ENCODE results near the gene KHDRBS1. TPM values are rescaled to one million over a fixed set of nuclear protein-coding genes. Genes with fewer than 3 reads are reported as not detected.
"Not testable (repeated sequence)": the region's sequence is repeated elsewhere in the genome, so short reads cannot be mapped to it uniquely, and the experiment has no call there.

KHDRBS1 gene
- total and polyA plus RNA-seq, 4 donors, result 14.6 to 37.6 (median 24.5) TPM

- H3K27me3 ChIP-seq (ENCODE audit: control insufficient read depth in 4 of 4, insufficient read depth in 4 of 4, low read length in 3 of 4), result no peaks in the 10 kb centered on the region
- H3K4me3 ChIP-seq (ENCODE audit: low read depth in 1 of 3, low read length in 3 of 3), result no peak overlapping the region
- no peak for DNase-seq (ENCODE audit: low spot score)
- H3K9ac ChIP-seq (ENCODE audit: low read depth in 1 of 2, low read length in 2 of 2), result no peak overlapping the region
- TF ChIP-seq, protein P1, sequence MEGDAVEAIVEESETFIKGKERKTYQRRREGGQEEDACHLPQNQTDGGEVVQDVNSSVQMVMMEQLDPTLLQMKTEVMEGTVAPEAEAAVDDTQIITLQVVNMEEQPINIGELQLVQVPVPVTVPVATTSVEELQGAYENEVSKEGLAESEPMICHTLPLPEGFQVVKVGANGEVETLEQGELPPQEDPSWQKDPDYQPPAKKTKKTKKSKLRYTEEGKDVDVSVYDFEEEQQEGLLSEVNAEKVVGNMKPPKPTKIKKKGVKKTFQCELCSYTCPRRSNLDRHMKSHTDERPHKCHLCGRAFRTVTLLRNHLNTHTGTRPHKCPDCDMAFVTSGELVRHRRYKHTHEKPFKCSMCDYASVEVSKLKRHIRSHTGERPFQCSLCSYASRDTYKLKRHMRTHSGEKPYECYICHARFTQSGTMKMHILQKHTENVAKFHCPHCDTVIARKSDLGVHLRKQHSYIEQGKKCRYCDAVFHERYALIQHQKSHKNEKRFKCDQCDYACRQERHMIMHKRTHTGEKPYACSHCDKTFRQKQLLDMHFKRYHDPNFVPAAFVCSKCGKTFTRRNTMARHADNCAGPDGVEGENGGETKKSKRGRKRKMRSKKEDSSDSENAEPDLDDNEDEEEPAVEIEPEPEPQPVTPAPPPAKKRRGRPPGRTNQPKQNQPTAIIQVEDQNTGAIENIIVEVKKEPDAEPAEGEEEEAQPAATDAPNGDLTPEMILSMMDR (IDR thresholded peaks at IDR 0.05; ENCODE audit: low read depth, low read length, missing input control), result no peak
- no peak for TF ChIP-seq HNF4G (IDR thresholded peaks at IDR 0.05)
- H3K9me3 ChIP-seq (ENCODE audit: control insufficient read depth in 4 of 4, low read length in 3 of 4), result no peaks in the 10 kb centered on the region
- H3K4me1 ChIP-seq (ENCODE audit: control insufficient read depth in 4 of 4, insufficient read depth in 4 of 4, low read length in 3 of 4), result peaks cover 4 to 7% (median 6%) of the 10 kb centered on the region in 4 donors
- no peak overlapping the region for H3K27ac ChIP-seq (ENCODE audit: low read depth in 1 of 2, low read length in 2 of 2)
- WGBS, result 92% methylated on average over 3 of the region's 3 CpGs
- peaks cover 1 to 25% (median 16%) of the 10 kb centered on the region in 4 donors for H3K36me3 ChIP-seq (ENCODE audit: control insufficient read depth in 4 of 4, insufficient read depth in 3 of 4, low read depth in 1 of 4, low read length in 3 of 4)
These were observed 63.8 kb downstream of the KHDRBS1 start for GRCh38 chr1:32077451-32077850.

DNA sequence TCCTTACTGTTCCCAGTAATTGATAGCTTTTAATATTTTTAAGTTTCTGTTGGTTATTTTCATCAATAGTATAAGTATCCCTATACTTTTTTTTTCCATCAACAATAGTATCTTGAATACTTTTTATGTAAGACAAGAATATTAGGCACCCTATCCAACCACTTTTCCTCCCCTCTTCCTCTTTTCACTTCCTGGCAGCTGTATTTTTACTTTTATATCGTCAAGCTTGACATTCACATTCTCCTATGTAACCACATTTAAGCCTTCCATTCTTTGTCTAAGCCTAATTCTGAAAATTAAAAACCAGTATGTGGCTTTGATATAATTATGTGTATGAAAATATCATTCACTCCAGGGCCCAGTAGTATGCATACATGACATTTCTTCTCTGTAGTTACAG lies 68.4 kb downstream of the KHDRBS1 start:
- H3K9me3 ChIP-seq (ENCODE audit: control insufficient read depth in 4 of 4, low read length in 3 of 4), result no peaks in the 10 kb centered on the region
- H3K27ac ChIP-seq (ENCODE audit: low read depth in 1 of 2, low read length in 2 of 2), result no peak overlapping the region
- TF ChIP-seq FOXA1 (IDR thresholded peaks at IDR 0.05), result no peak
- TF ChIP-seq HNF4G (IDR thresholded peaks at IDR 0.05), result no peak
- no peak for TF ChIP-seq RXRA (IDR thresholded peaks at IDR 0.05)
- TF ChIP-seq EGR1 (IDR thresholded peaks at IDR 0.05; ENCODE audit: low read depth in 2 of 2), result no peak
- TF ChIP-seq FOXA2 (IDR thresholded peaks at IDR 0.05), result no peak
- no peaks in the 10 kb centered on the region for H3K27me3 ChIP-seq (ENCODE audit: control insufficient read depth in 4 of 4, insufficient read depth in 4 of 4, low read length in 3 of 4)
- peaks cover 0 to 20% (median 11%) of the 10 kb centered on the region in 4 donors for H3K36me3 ChIP-seq (ENCODE audit: control insufficient read depth in 4 of 4, insufficient read depth in 3 of 4, low read depth in 1 of 4, low read length in 3 of 4)
- no peak for DNase-seq (ENCODE audit: low spot score)
- no peaks in the 10 kb centered on the region for H3K4me1 ChIP-seq (ENCODE audit: control insufficient read depth in 4 of 4, insufficient read depth in 4 of 4, low read length in 3 of 4)
- H3K9ac ChIP-seq (ENCODE audit: low read depth in 1 of 2, low read length in 2 of 2), result no peak overlapping the region
- 71% methylated on average over 1 of the region's 1 CpG for WGBS
- H3K4me3 ChIP-seq (ENCODE audit: low read depth in 1 of 3, low read length in 3 of 3), result no peak overlapping the region

DNA sequence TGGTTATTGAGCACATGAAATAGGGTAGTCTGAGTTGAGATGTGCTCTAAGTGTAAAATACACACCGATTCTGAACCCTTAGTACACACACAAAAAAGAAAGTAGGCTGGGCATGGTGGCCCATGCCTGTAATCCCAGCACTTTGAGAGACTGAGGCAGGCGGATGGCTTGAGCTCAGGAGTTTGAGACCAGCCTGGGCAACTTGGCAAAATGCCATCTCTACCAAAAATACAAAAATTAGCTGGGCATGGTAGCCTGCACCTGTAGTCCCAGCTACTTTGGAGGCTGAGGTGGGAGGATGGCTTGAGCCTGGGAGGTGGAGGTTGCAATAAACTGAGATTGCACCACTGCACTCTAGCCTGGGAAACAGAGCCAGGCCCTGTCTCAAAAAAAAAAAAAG lies 72.7 kb downstream of the KHDRBS1 start:
- H3K9me3 ChIP-seq (ENCODE audit: control insufficient read depth in 4 of 4, low read length in 3 of 4); H3K36me3 ChIP-seq (ENCODE audit: control insufficient read depth in 4 of 4, insufficient read depth in 3 of 4, low read depth in 1 of 4, low read length in 3 of 4); H3K4me1 ChIP-seq (ENCODE audit: control insufficient read depth in 4 of 4, insufficient read depth in 4 of 4, low read length in 3 of 4); H3K27ac ChIP-seq (ENCODE audit: low read depth in 1 of 2, low read length in 2 of 2); H3K27me3 ChIP-seq (ENCODE audit: control insufficient read depth in 4 of 4, insufficient read depth in 4 of 4, low read length in 3 of 4); H3K9ac ChIP-seq (ENCODE audit: low read depth in 1 of 2, low read length in 2 of 2); H3K4me3 ChIP-seq (ENCODE audit: low read depth in 1 of 3, low read length in 3 of 3); DNase-seq (ENCODE audit: low spot score): not testable (repeated sequence)
- WGBS, result 100% methylated on average over 2 of the region's 2 CpGs

GRCh38 chr1:32091176-32091575 lies 77.5 kb downstream of the KHDRBS1 start:
- TF ChIP-seq TAF1 (conservative IDR thresholded peaks at IDR 0.05), result no peak
- no peak for TF ChIP-seq RXRA (IDR thresholded peaks at IDR 0.05)
- no peak for TF ChIP-seq EGR1 (IDR thresholded peaks at IDR 0.05; ENCODE audit: low read depth in 2 of 2)
- TF ChIP-seq, protein P2, sequence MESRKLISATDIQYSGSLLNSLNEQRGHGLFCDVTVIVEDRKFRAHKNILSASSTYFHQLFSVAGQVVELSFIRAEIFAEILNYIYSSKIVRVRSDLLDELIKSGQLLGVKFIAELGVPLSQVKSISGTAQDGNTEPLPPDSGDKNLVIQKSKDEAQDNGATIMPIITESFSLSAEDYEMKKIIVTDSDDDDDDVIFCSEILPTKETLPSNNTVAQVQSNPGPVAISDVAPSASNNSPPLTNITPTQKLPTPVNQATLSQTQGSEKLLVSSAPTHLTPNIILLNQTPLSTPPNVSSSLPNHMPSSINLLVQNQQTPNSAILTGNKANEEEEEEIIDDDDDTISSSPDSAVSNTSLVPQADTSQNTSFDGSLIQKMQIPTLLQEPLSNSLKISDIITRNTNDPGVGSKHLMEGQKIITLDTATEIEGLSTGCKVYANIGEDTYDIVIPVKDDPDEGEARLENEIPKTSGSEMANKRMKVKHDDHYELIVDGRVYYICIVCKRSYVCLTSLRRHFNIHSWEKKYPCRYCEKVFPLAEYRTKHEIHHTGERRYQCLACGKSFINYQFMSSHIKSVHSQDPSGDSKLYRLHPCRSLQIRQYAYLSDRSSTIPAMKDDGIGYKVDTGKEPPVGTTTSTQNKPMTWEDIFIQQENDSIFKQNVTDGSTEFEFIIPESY (IDR thresholded peaks at IDR 0.05), result no peak
- no peak for TF ChIP-seq JUND (IDR thresholded peaks at IDR 0.05)
- no peak for TF ChIP-seq YY1 (IDR thresholded peaks at IDR 0.05)
- TF ChIP-seq, protein P1 (IDR thresholded peaks at IDR 0.05; ENCODE audit: low read depth, low read length, missing input control), result no peak
- TF ChIP-seq FOXA2 (IDR thresholded peaks at IDR 0.05), result no peak
- TF ChIP-seq HNF4A (conservative IDR thresholded peaks at IDR 0.05), result no peak
- Histone ChIP-seq H3K27ac (ENCODE audit: low read depth in 1 of 2, low read length in 2 of 2) (no peak overlapping the region), H3K4me1 (ENCODE audit: control insufficient read depth in 4 of 4, insufficient read depth in 4 of 4, low read length in 3 of 4) (peaks cover 3 to 20% (median 14%) of the 10 kb centered on the region in 4 donors), H3K27me3 (ENCODE audit: control insufficient read depth in 4 of 4, insufficient read depth in 4 of 4, low read length in 3 of 4) (no peaks in the 10 kb centered on the region), H3K9ac (ENCODE audit: low read depth in 1 of 2, low read length in 2 of 2) (no peak overlapping the region), H3K36me3 (ENCODE audit: control insufficient read depth in 4 of 4, insufficient read depth in 3 of 4, low read depth in 1 of 4, low read length in 3 of 4) (peaks cover 4 to 18% (median 5%) of the 10 kb centered on the region in 4 donors), H3K4me3 (ENCODE audit: low read depth in 1 of 3, low read length in 3 of 3) (no peak overlapping the region), H3K9me3 (ENCODE audit: control insufficient read depth in 4 of 4, low read length in 3 of 4) (no peaks in the 10 kb centered on the region)
- WGBS, result 98% methylated on average over 8 of the region's 8 CpGs
- no peak for DNase-seq (ENCODE audit: low spot score)

All from liver (tissue), 9 donors.